Epithelial cell of proximal tubule (primary cell): Measurements from ENCODE around the gene HNRNPA0. TPM values are rescaled to one million over a fixed set of nuclear protein-coding genes. Genes with fewer than 3 reads are reported as not detected.

Source experiments
- DNase-seq: peaks from one replicate; pipeline ENCODE4 v3.0.0-alpha.2; 2011; ENCODE audit warnings: low read depth
- H3K4me3 ChIP-seq: 2 replicates; pipeline ENCODE4 v1.5.1; 2011; ENCODE audit warnings: low read depth, mild to moderate bottlenecking, low read length
- CTCF ChIP-seq: conservative IDR thresholded peaks from 2 replicates; pipeline ENCODE4 v1.5.1; 2012; ENCODE audit warnings: low read depth, mild to moderate bottlenecking, low read length
- total RNA-seq: library from RNA; depleted of rRNA; stranded (reverse); fragments of >200 nt; gene quantifications from 2 replicates; pipeline ENCODE4 v1.2.3, GENCODE V29; 2015

HNRNPA0 gene
- total RNA-seq, 1 donor from 2014 or later, result 10.4 TPM

- no peak overlapping the region for H3K4me3 ChIP-seq
- no peak for DNase-seq
- TF ChIP-seq CTCF, result no peak
Measured at GRCh38 chr5:137712139-137712667, 42.0 kb downstream of the HNRNPA0 start.

GRCh38 chr5:137710086-137710485, 44.1 kb downstream of the HNRNPA0 start:
- no peak for DNase-seq
- TF ChIP-seq CTCF, result no peak
- H3K4me3 ChIP-seq, result no peak overlapping the region

- DNase-seq, result no peak
- no peak for TF ChIP-seq CTCF
- H3K4me3 ChIP-seq, result no peak overlapping the region
Measured at GRCh38 chr5:137708796-137709559, 45.2 kb downstream of the HNRNPA0 start.

- no peak for TF ChIP-seq CTCF
- no peak overlapping the region for H3K4me3 ChIP-seq
- DNase-seq, result no peak
Measured at GRCh38 chr5:137708062-137708461, 46.1 kb downstream of the HNRNPA0 start.

- DNase-seq, result no peak
- no peak overlapping the region for H3K4me3 ChIP-seq
- TF ChIP-seq CTCF, result no peak
Measured at GRCh38 chr5:137706841-137707240, 47.3 kb downstream of the HNRNPA0 start.

- H3K4me3 ChIP-seq, result no peak overlapping the region
- TF ChIP-seq CTCF, result no peak
- DNase-seq, result no peak
Measured at GRCh38 chr5:137705106-137705505, 49.1 kb downstream of the HNRNPA0 start.

- no peak for DNase-seq
- TF ChIP-seq CTCF, result no peak
- no peak overlapping the region for H3K4me3 ChIP-seq
Measured at GRCh38 chr5:137703565-137703964, 50.6 kb downstream of the HNRNPA0 start.
